ENCODE results near the gene RPS6KL1.
"Not testable (repeated sequence)": the region's sequence is repeated elsewhere in the genome, so short reads cannot be mapped to it uniquely, and the experiment has no call there.

DNA sequence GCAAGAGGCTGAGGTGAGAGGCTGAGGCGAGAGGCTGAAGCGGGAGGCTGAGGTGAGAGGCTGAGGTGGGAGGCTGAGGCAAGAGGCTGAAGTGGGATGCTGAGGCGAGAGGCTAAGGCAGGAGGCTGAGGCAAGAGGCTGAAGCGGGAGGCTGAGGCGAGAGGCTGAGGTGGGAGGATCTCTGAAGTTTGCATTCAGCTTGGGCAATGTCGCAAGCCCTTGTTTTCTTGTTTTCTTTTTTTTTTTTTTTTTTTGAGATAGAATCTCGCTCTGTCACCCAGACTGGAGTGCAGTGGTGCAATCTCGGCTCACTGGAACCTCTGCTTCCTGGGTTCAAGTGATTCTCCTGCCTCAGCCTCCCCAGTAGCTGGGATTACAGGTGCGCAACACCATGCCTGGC, 8.7 kb upstream of the RPS6KL1 start:
- TF ChIP-seq, protein P1, sequence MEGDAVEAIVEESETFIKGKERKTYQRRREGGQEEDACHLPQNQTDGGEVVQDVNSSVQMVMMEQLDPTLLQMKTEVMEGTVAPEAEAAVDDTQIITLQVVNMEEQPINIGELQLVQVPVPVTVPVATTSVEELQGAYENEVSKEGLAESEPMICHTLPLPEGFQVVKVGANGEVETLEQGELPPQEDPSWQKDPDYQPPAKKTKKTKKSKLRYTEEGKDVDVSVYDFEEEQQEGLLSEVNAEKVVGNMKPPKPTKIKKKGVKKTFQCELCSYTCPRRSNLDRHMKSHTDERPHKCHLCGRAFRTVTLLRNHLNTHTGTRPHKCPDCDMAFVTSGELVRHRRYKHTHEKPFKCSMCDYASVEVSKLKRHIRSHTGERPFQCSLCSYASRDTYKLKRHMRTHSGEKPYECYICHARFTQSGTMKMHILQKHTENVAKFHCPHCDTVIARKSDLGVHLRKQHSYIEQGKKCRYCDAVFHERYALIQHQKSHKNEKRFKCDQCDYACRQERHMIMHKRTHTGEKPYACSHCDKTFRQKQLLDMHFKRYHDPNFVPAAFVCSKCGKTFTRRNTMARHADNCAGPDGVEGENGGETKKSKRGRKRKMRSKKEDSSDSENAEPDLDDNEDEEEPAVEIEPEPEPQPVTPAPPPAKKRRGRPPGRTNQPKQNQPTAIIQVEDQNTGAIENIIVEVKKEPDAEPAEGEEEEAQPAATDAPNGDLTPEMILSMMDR (conservative IDR thresholded peaks at IDR 0.05; ENCODE audit: low read length), result not testable (repeated sequence)
- TF ChIP-seq EZH2phosphoT487 (IDR thresholded peaks at IDR 0.05; ENCODE audit: borderline replicate concordance), result not testable (repeated sequence)

All from Loucy (cell line).